ENCODE measurements around the gene NUDCD3.

Gene NUDCD3

DNA sequence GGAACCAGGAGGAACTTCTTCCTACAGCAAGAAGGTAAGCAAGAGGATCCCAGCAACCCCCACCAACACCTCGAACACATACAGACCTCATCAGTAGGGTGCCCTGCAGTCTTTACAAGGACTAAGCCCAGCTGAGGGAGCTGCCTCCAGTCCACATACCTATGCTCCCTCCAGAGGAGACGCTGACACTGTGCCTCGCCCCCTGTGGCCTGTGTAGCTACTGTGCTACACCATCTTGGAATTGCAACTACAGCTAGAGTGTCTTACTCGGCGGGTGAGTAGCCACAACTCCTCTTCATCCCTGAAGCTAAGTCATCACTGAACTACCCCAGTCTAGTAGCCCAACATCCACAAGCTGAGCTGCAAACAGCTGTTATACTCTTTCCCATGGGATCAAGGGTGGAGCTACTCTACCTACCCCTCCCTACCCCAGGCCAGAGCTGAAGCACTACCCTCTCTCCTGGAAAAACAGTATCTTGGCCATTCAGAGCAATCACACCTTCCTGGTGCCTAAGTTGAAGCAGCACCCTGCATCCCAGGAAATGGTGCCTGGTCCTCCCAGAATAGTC, 122.9 kb downstream of the NUDCD3 start:
- TF ChIP-seq, protein P1, sequence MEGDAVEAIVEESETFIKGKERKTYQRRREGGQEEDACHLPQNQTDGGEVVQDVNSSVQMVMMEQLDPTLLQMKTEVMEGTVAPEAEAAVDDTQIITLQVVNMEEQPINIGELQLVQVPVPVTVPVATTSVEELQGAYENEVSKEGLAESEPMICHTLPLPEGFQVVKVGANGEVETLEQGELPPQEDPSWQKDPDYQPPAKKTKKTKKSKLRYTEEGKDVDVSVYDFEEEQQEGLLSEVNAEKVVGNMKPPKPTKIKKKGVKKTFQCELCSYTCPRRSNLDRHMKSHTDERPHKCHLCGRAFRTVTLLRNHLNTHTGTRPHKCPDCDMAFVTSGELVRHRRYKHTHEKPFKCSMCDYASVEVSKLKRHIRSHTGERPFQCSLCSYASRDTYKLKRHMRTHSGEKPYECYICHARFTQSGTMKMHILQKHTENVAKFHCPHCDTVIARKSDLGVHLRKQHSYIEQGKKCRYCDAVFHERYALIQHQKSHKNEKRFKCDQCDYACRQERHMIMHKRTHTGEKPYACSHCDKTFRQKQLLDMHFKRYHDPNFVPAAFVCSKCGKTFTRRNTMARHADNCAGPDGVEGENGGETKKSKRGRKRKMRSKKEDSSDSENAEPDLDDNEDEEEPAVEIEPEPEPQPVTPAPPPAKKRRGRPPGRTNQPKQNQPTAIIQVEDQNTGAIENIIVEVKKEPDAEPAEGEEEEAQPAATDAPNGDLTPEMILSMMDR (IDR thresholded peaks at IDR 0.05): no peak
- no peak for TF ChIP-seq ZFX (IDR thresholded peaks at IDR 0.05; ENCODE audit: borderline replicate concordance)
- H3K27ac ChIP-seq: no peak overlapping the region

DNA sequence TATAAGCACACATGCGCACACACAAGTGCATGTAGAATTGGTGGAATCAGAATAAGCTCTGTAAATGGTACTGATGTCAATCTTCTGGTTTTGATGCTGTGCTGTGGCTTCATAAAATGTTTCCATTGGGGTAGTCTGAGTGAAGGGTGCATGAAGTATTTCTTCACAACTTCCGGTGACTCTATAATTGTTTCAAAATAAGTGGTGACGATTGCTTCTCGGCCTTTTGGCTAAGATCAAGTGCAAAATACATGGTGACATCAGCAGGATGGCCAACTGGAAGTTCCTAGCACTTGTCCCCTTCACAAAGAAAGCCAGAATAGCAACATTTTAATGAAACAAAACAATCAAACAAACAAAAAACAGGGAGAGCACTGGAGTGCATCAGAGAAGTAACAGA, 123.5 kb downstream of the NUDCD3 start:
- TF ChIP-seq, protein P1 (IDR thresholded peaks at IDR 0.05): no peak
- TF ChIP-seq ZFX (IDR thresholded peaks at IDR 0.05; ENCODE audit: borderline replicate concordance): no peak
- H3K27ac ChIP-seq: no peak overlapping the region

DNA sequence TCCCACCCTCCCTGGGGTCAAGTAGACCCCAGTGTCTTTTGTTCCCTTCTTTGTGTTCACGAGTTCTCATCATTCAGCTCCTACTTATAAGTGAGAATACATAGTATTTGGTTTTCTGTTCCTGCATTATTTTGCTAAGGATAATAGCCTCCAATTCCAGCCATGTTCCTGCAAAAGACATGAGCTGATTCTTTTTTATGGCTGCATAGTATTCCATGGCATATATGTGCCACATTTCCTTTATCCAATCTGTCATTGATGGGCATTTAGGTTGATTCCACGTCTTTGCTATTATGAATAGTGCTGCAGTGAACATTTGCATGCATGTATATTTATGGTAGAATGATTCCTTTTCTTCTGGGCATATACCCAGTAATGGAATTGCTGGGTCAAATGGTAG, 136.8 kb downstream of the NUDCD3 start:
- H3K27ac ChIP-seq: no peak overlapping the region
- TF ChIP-seq, protein P1 (IDR thresholded peaks at IDR 0.05): no peak
- TF ChIP-seq ZFX (IDR thresholded peaks at IDR 0.05; ENCODE audit: borderline replicate concordance): no peak

DNA sequence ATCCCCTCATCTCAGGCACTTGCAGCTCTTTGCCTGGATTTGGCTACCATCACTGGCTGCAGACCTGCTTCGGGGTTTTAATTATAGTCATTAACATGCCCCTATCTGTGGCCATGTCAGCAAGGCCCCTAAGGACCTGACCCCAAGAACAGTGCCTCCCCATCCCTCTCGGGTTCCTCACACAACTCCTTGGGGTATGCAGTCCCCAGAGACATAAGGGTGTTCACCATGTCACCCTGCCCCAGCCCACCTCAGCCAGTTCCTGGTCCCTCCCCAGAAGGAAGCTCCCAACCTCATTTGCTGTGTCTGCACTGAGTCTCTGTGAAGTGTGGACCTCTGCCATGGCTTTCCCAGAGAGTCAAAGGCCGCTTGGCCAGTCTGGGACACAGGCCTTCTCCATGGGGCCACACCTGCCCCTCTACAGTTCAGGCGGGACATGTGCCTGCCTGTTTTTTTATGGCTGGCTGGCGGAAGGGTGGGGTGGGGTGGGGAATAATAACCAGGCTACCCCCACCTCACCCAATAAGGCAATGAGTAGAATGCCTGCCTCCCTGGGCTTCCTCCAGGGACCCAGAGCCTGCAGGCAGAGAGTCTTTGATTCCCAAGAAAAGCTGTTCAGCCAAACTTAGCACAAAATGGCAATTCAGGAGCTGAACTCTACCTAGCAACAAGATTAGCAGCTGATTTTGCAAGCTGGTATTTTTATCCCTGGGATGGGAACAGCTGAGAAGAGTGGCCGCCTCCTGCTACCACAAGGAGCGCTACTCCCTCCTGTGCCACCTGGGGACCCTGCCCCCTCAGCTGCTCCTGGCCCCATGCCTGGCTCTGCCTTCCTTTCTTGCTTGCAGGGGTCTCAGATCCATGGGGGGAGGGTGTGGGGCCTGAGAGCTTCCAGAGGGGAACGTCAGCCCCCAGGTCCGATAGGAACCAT, 141.3 kb downstream of the NUDCD3 start:
- TF ChIP-seq, protein P1 (IDR thresholded peaks at IDR 0.05): no peak
- no peak for TF ChIP-seq ZFX (IDR thresholded peaks at IDR 0.05; ENCODE audit: borderline replicate concordance)
- no peak overlapping the region for H3K27ac ChIP-seq

DNA sequence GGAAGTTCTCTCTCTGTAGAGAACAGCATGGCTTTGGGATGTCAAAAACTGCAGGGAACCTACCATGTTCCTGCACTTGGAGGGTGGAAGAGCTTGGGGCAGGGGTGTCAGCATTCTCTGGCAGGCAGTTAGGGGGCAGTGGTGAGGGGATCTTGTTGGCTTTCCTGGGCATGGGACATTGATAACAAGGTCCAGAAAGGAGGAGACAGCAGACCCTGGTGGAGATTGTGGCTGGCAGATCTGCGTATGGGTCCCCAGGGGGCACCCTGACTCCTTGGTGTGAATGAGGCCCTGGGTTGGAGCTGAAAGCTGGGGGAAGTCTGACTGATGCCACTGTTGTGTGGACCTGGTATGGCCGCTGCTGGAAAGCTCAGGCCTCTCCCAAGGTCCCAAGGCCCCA, 142.2 kb downstream of the NUDCD3 start:
- H3K27ac ChIP-seq: no peak overlapping the region
- TF ChIP-seq, protein P1 (IDR thresholded peaks at IDR 0.05): peak; percentile 20; the same call in 1 of the 2 replicates
- TF ChIP-seq ZFX (IDR thresholded peaks at IDR 0.05; ENCODE audit: borderline replicate concordance): no peak

DNA sequence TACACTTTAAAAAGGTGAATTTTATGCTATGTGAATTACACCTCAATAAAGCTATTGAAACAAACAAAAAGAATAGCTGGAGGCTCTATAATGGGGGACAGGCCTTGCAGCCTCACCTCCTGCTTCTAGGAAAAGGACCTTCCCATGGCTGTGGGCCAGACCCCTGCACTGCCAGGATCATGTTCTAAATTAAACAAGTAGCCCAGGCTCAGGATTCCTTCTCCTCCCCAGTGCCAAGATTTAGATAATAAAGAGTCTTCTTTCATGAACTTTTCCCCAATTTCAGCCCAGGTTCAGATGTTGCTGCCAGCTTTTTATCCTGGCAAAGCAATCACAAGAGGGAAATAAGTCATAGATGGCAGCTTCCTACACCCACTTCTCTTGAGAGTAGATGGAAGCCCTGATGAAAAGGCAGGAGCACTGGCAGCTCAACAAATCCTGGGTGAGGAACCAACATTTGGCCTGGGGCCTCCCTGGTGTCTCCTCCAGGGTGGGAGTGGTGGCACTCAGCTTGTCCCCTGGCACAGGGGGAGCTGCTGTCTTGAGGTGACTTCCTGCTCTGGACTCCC, 142.8 kb downstream of the NUDCD3 start:
- TF ChIP-seq, protein P1 (IDR thresholded peaks at IDR 0.05): no peak
- TF ChIP-seq ZFX (IDR thresholded peaks at IDR 0.05; ENCODE audit: borderline replicate concordance): no peak

DNA sequence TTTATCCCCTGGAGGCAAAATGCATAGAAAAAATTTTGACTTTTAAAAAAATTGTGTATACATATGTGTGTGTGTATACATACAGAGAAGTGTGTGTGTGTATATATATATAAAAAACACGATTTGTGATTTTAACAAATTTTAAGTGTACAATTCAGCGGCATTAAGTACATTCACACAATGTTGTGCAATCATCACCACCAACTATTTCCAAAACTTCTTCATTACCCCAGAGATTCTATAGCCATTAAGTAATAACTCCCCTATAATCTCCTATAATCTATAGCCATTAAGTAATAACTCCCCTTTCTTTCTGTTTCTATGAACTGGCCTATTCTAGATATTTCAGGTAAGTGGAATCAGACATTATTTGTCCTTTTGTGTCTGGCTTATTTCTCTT, 144.4 kb downstream of the NUDCD3 start:
- no peak overlapping the region for H3K27ac ChIP-seq
- TF ChIP-seq, protein P1 (IDR thresholded peaks at IDR 0.05): no peak
- no peak for TF ChIP-seq ZFX (IDR thresholded peaks at IDR 0.05; ENCODE audit: borderline replicate concordance)

More for the DNA sequence above, 142.8 kb downstream of the NUDCD3 start:
- no peak overlapping the region for H3K27ac ChIP-seq
